ENCODE results near the gene MKX. TPM values are rescaled to one million over a fixed set of nuclear protein-coding genes. Genes with fewer than 3 reads are reported as not detected.

MKX gene
- total RNA-seq, 1 donor = 6.5 TPM

GRCh38 chr10:27770181-27770580, 24.6 kb upstream of the MKX start:
- no peaks in the 10 kb centered on the region for H3K36me3 ChIP-seq (ENCODE audit: insufficient read depth, low read length)
- H3K4me3 ChIP-seq (ENCODE audit: insufficient read depth, low read length) = no peak overlapping the region
- no peak overlapping the region for H2AFZ ChIP-seq (ENCODE audit: low read length)
- no peaks in the 10 kb centered on the region for H3K79me2 ChIP-seq (ENCODE audit: insufficient read depth, low read length)
- H3K27me3 ChIP-seq (ENCODE audit: insufficient read depth, low read length) = peaks cover 17% of the 10 kb centered on the region
- H3K27ac ChIP-seq (ENCODE audit: low read depth, low read length) = no peak overlapping the region
- DNase-seq (ENCODE audit: insufficient read length, low spot score, missing footprints) = no peak
- no peaks in the 10 kb centered on the region for H3K4me1 ChIP-seq (ENCODE audit: insufficient read depth, low read length)
- H3K4me2 ChIP-seq (ENCODE audit: insufficient read depth, low read length) = no peak overlapping the region
- no peaks in the 10 kb centered on the region for H3K9me3 ChIP-seq (ENCODE audit: low read depth, low read length)
- no peak for TF ChIP-seq CTCF (IDR thresholded peaks at IDR 0.05; ENCODE audit: extremely low read depth, low read depth, low read length)
- H4K20me1 ChIP-seq (ENCODE audit: insufficient read depth, low read length) = no peaks in the 10 kb centered on the region

- Histone ChIP-seq H3K27ac (ENCODE audit: low read depth, low read length) (no peak overlapping the region), H3K4me3 (ENCODE audit: insufficient read depth, low read length) (no peak overlapping the region), H3K27me3 (ENCODE audit: insufficient read depth, low read length) (peaks cover 6% of the 10 kb centered on the region), H3K9me3 (ENCODE audit: low read depth, low read length) (no peaks in the 10 kb centered on the region), H3K36me3 (ENCODE audit: insufficient read depth, low read length) (no peaks in the 10 kb centered on the region), H2AFZ (ENCODE audit: low read length) (no peak overlapping the region), H3K4me2 (ENCODE audit: insufficient read depth, low read length) (no peak overlapping the region), H3K4me1 (ENCODE audit: insufficient read depth, low read length) (no peaks in the 10 kb centered on the region), H4K20me1 (ENCODE audit: insufficient read depth, low read length) (no peaks in the 10 kb centered on the region), H3K79me2 (ENCODE audit: insufficient read depth, low read length) (no peaks in the 10 kb centered on the region)
- no peak for TF ChIP-seq CTCF (IDR thresholded peaks at IDR 0.05; ENCODE audit: extremely low read depth, low read depth, low read length)
- DNase-seq (ENCODE audit: insufficient read length, low spot score, missing footprints) = no peak
Measured at GRCh38 chr10:27760867-27761266, 15.2 kb upstream of the MKX start.

GRCh38 chr10:27759483-27760272, 14.1 kb upstream of the MKX start:
- TF ChIP-seq CTCF (IDR thresholded peaks at IDR 0.05; ENCODE audit: extremely low read depth, low read depth, low read length) = peak; percentile 7
- Histone ChIP-seq H3K27ac (ENCODE audit: low read depth, low read length) (no peak overlapping the region), H3K4me3 (ENCODE audit: insufficient read depth, low read length) (no peak overlapping the region), H3K36me3 (ENCODE audit: insufficient read depth, low read length) (no peaks in the 10 kb centered on the region), H3K9me3 (ENCODE audit: low read depth, low read length) (no peaks in the 10 kb centered on the region), H3K27me3 (ENCODE audit: insufficient read depth, low read length) (peaks cover 6% of the 10 kb centered on the region), H3K4me1 (ENCODE audit: insufficient read depth, low read length) (no peaks in the 10 kb centered on the region), H4K20me1 (ENCODE audit: insufficient read depth, low read length) (no peaks in the 10 kb centered on the region), H3K79me2 (ENCODE audit: insufficient read depth, low read length) (no peaks in the 10 kb centered on the region), H2AFZ (ENCODE audit: low read length) (no peak overlapping the region), H3K4me2 (ENCODE audit: insufficient read depth, low read length) (no peak overlapping the region)
- DNase-seq (ENCODE audit: insufficient read length, low spot score, missing footprints) = no peak

- no peak overlapping the region for H3K4me2 ChIP-seq (ENCODE audit: insufficient read depth, low read length)
- peaks cover 31% of the 10 kb centered on the region for H3K27me3 ChIP-seq (ENCODE audit: insufficient read depth, low read length)
- no peak for DNase-seq (ENCODE audit: insufficient read length, low spot score, missing footprints)
- no peaks in the 10 kb centered on the region for H4K20me1 ChIP-seq (ENCODE audit: insufficient read depth, low read length)
- TF ChIP-seq CTCF (IDR thresholded peaks at IDR 0.05; ENCODE audit: extremely low read depth, low read depth, low read length) = no peak
- no peak overlapping the region for H3K27ac ChIP-seq (ENCODE audit: low read depth, low read length)
- H3K4me3 ChIP-seq (ENCODE audit: insufficient read depth, low read length) = no peak overlapping the region
- no peaks in the 10 kb centered on the region for H3K36me3 ChIP-seq (ENCODE audit: insufficient read depth, low read length)
- H3K9me3 ChIP-seq (ENCODE audit: low read depth, low read length) = no peaks in the 10 kb centered on the region
- no peaks in the 10 kb centered on the region for H3K79me2 ChIP-seq (ENCODE audit: insufficient read depth, low read length)
- H2AFZ ChIP-seq (ENCODE audit: low read length) = no peak overlapping the region
- no peaks in the 10 kb centered on the region for H3K4me1 ChIP-seq (ENCODE audit: insufficient read depth, low read length)
Measured at GRCh38 chr10:27752673-27753237, 7.1 kb upstream of the MKX start.
